HG03097 (cell line): ENCODE measurements around the gene ARHGAP4.

Experiments used
- ATAC-seq: cut with Tn5 transposase; IDR thresholded peaks from one replicate; pipeline ENCODE4 v1.9.1; 2021; ENCODE audit not compliant: unreplicated experiment, low FRiP score

Gene ARHGAP4

GRCh38 chrX:153925739-153926551 lies at the start of gene ARHGAP4:
ARHGAP4 (minus strand) TSS chrX:153926264; CDS start chrX:153926202, 62 bp downstream.
- no peak for ATAC-seq

- no peak for ATAC-seq
Measured at GRCh38 chrX:153974726-153975286, 48.7 kb upstream of the ARHGAP4 start.

GRCh38 chrX:153974003-153974725 lies 48.1 kb upstream of the ARHGAP4 start:
- no peak for ATAC-seq

- no peak for ATAC-seq
Measured at GRCh38 chrX:153973127-153974002, 47.3 kb upstream of the ARHGAP4 start.

- ATAC-seq: peak; percentile 54
Measured at GRCh38 chrX:153972368-153973126, 46.5 kb upstream of the ARHGAP4 start, which contains the start of gene TMEM187. TMEM187 (plus strand) TSS chrX:153972754; CDS start chrX:153982063, 9,309 bp downstream.

- peak; percentile 35 for ATAC-seq
Measured at GRCh38 chrX:153971450-153972367, 45.6 kb upstream of the ARHGAP4 start, which contains the start of gene HCFC1. HCFC1 (minus strand) TSS chrX:153971818; CDS start chrX:153970840, 978 bp downstream.

- ATAC-seq: peak; percentile 36
Measured at GRCh38 chrX:153971124-153971449, 45.0 kb upstream of the ARHGAP4 start.

- ATAC-seq: peak; percentile 7
Measured at GRCh38 chrX:153970357-153971123, 44.5 kb upstream of the ARHGAP4 start.

GRCh38 chrX:153969904-153970356 lies 43.9 kb upstream of the ARHGAP4 start:
- no peak for ATAC-seq

- ATAC-seq: no peak
Measured at GRCh38 chrX:153969125-153969903, 43.2 kb upstream of the ARHGAP4 start.

- no peak for ATAC-seq
Measured at GRCh38 chrX:153968754-153969124, 42.7 kb upstream of the ARHGAP4 start.

GRCh38 chrX:153968255-153968654 lies 42.2 kb upstream of the ARHGAP4 start:
- ATAC-seq: no peak

GRCh38 chrX:153967536-153968224 lies 41.6 kb upstream of the ARHGAP4 start:
- no peak for ATAC-seq

GRCh38 chrX:153966841-153967535 lies 40.9 kb upstream of the ARHGAP4 start:
- no peak for ATAC-seq

- ATAC-seq: no peak
Measured at GRCh38 chrX:153966283-153966688, 40.2 kb upstream of the ARHGAP4 start.

- ATAC-seq: no peak
Measured at GRCh38 chrX:153965406-153965805, 39.3 kb upstream of the ARHGAP4 start.
